Measurements from ENCODE around the gene CDKL1.

- TF ChIP-seq CTCF (IDR thresholded peaks at IDR 0.05) (no peak), EZH2phosphoT487 (IDR thresholded peaks at IDR 0.05) (no peak), EZH2 (IDR thresholded peaks at IDR 0.05) (no peak)
Measured at GRCh38 chr14:50357124-50357523, 39.6 kb downstream of the CDKL1 start.
